Activated naive CD8-positive, alpha-beta T cell treated with anti-CD3 and anti-CD28 coated beads, Interleukin-2, amount 50 U/mL, for 24 hours (primary cell): Measurements from ENCODE around the gene SLC25A53.
A peak's percentile ranks its signal among the peaks of the same experiment; 100 is the strongest.

Experiments used
- ATAC-seq: fragments of 150-1000 bp; cut with Tn5 transposase; one replicate; pipeline ENCODE4 v1.10.0; 2021
- DNase-seq: peaks from one replicate; pipeline ENCODE4 v3.0.0; 2021
- H3K27ac Mint-ChIP-seq: one replicate; pipeline ENCODE4 v1.8.0; 2021; ENCODE audit warnings: mild to moderate bottlenecking, mixed read lengths
- H3K27me3 Mint-ChIP-seq: one replicate; pipeline ENCODE4 v1.8.0; 2021; ENCODE audit warnings: mixed read lengths
- H3K36me3 Mint-ChIP-seq: one replicate; pipeline ENCODE4 v1.8.0; 2021; ENCODE audit warnings: low read depth, mixed read lengths
- H3K4me1 Mint-ChIP-seq: one replicate; pipeline ENCODE4 v1.8.0; 2021; ENCODE audit warnings: mixed read lengths
- H3K4me3 Mint-ChIP-seq: one replicate; pipeline ENCODE4 v1.8.0; 2021; ENCODE audit warnings: mild to moderate bottlenecking, moderate library complexity, mixed read lengths
- H3K9me3 Mint-ChIP-seq: one replicate; pipeline ENCODE4 v1.8.0; 2021; ENCODE audit warnings: mixed read lengths

The SLC25A53 gene

GRCh38 chrX:104151037-104151436, 5.8 kb downstream of the SLC25A53 start:
- H3K9me3 Mint-ChIP-seq = no peaks in the 10 kb centered on the region
- DNase-seq (no peak), ATAC-seq (no peak)
- H3K27me3 Mint-ChIP-seq = no peaks in the 10 kb centered on the region
- no peak overlapping the region for H3K4me3 Mint-ChIP-seq
- H3K36me3 Mint-ChIP-seq = peaks cover 3% of the 10 kb centered on the region
- peaks cover 9% of the 10 kb centered on the region for H3K4me1 Mint-ChIP-seq
- no peak overlapping the region for H3K27ac Mint-ChIP-seq

DNA sequence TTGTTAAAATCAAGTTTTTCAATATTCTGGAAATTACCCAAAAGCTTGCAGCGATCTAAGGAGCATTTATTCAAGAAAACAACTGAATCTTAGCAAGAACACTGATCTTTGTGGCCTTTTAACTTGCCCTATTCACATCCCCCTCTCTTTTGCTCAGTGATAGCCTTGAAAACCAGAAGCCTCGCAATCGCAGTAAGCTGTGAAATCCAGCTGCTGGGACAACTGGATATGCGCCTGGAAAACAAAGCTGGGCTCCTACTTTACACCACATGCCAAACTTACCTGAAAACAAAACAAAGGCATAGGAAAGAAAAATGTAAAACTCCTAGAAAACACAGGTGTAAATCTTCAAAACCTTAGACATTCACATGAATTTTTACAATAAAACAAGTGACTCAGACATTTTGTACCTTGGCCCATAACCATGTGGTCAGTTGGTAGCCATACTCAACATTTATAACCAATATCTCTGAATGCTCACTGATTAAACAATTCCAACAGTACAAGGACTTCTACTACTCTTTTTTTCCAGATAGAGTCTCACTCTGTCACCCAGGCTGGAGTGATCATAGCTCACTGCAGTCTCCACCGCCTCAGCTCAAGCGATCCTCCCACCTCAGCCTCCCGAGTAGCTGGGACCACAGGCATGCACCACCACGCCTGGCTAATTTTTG, 15.6 kb downstream of the SLC25A53 start:
- Mint-ChIP-seq H3K9me3 (no peaks in the 10 kb centered on the region), H3K27ac (no peak overlapping the region), H3K4me3 (no peak overlapping the region), H3K36me3 (no peaks in the 10 kb centered on the region), H3K4me1 (peaks cover 25% of the 10 kb centered on the region), H3K27me3 (no peaks in the 10 kb centered on the region)
- ATAC-seq (no peak), DNase-seq (no peak)

- Mint-ChIP-seq H3K9me3 (no peaks in the 10 kb centered on the region), H3K27ac (no peak overlapping the region), H3K4me1 (peaks cover 34% of the 10 kb centered on the region), H3K4me3 (no peak overlapping the region), H3K27me3 (no peaks in the 10 kb centered on the region), H3K36me3 (no peaks in the 10 kb centered on the region)
- no peak for DNase-seq
- ATAC-seq = no peak
Observed at GRCh38 chrX:104137496-104137895, 19.3 kb downstream of the SLC25A53 start.

DNA sequence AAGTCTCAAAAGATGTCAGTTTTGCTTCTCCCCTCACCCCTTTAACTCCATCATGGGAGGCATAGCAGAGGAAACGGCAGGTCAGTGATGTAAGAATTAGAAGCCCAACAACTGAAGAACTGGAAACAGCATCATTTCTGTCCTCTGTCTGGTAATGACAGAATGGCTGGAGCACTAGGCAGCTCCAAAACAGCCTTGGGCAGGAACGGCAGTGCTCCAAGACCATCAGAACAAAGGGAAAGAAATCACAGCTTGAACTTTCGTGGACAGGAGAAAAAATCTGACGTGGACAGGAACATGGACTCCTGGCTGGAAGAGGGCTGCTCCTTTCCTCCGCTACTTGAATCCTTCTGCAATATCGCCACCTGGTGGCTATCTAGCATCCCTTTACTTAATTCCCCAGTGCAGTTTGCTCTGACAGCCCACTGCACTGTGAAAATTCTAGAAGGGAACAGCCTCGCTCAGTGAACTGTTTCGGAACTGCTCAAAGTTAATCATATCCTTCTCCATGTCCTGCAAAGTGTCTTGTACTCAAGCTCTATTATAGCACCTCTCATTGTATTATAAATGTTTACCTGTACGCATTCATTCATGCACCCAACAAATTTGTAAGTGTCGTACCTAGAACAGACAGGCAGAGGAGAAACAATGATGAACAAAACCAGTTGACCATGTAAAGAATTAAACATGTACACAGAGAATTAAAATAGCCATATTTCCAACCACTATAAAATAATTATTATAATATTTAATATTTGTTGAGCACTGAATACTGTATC, 20.4 kb downstream of the SLC25A53 start:
- H3K4me3 Mint-ChIP-seq = no peak overlapping the region
- H3K9me3 Mint-ChIP-seq = no peaks in the 10 kb centered on the region
- H3K4me1 Mint-ChIP-seq = peaks cover 29% of the 10 kb centered on the region
- ATAC-seq (peak; percentile 67), DNase-seq (peak; percentile 49)
- H3K27ac Mint-ChIP-seq = no peak overlapping the region
- H3K27me3 Mint-ChIP-seq = no peaks in the 10 kb centered on the region
- no peaks in the 10 kb centered on the region for H3K36me3 Mint-ChIP-seq

GRCh38 chrX:104135677-104136076, 21.1 kb downstream of the SLC25A53 start:
- peaks cover 29% of the 10 kb centered on the region for H3K4me1 Mint-ChIP-seq
- no peaks in the 10 kb centered on the region for H3K27me3 Mint-ChIP-seq
- no peaks in the 10 kb centered on the region for H3K36me3 Mint-ChIP-seq
- no peak for ATAC-seq
- peak overlapping the region; percentile 73 for H3K27ac Mint-ChIP-seq
- H3K9me3 Mint-ChIP-seq = no peaks in the 10 kb centered on the region
- H3K4me3 Mint-ChIP-seq = no peak overlapping the region
- no peak for DNase-seq

GRCh38 chrX:104134583-104135261, 22.1 kb downstream of the SLC25A53 start:
- Mint-ChIP-seq H3K4me1 (peaks cover 29% of the 10 kb centered on the region), H3K9me3 (no peaks in the 10 kb centered on the region), H3K4me3 (peak overlapping the region; percentile 40), H3K36me3 (peaks cover 3% of the 10 kb centered on the region), H3K27ac (peak overlapping the region; percentile 73), H3K27me3 (no peaks in the 10 kb centered on the region)
- peak; percentile 65 for ATAC-seq
- DNase-seq = no peak

- DNase-seq (no peak), ATAC-seq (no peak)
- no peaks in the 10 kb centered on the region for H3K9me3 Mint-ChIP-seq
- peaks cover 38% of the 10 kb centered on the region for H3K4me1 Mint-ChIP-seq
- H3K27me3 Mint-ChIP-seq = no peaks in the 10 kb centered on the region
- H3K36me3 Mint-ChIP-seq = peaks cover 8% of the 10 kb centered on the region
- no peak overlapping the region for H3K27ac Mint-ChIP-seq
- no peak overlapping the region for H3K4me3 Mint-ChIP-seq
Observed at GRCh38 chrX:104130808-104131207, 26.0 kb downstream of the SLC25A53 start.

- DNase-seq (no peak), ATAC-seq (no peak)
- Mint-ChIP-seq H3K27ac (no peak overlapping the region), H3K4me1 (peaks cover 45% of the 10 kb centered on the region), H3K27me3 (no peaks in the 10 kb centered on the region), H3K36me3 (peaks cover 10% of the 10 kb centered on the region), H3K9me3 (no peaks in the 10 kb centered on the region), H3K4me3 (no peak overlapping the region)
Observed at GRCh38 chrX:104126856-104127255, 30.0 kb downstream of the SLC25A53 start.

DNA sequence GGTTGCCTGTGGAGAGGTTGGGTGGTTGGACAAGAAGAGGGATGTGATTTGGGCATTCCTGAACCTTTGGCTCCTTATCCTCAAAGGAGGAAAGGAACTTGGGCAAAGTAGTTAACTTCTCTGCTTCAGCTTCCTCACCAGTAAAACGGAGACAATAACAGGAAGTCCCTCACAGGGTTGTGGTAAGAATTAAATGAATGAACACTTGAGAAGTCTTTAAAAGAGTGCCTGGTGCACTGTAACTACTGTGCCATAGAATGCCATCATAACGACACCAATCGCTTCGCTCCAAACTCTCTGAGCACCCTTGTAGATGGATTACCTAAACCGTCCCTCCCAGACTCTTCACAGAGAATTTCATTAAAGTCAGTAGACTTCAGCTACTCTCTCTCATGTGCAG, 34.0 kb downstream of the SLC25A53 start:
- H3K4me3 Mint-ChIP-seq = peak overlapping the region; percentile 48
- ATAC-seq (peak; percentile 91), DNase-seq (no peak)
- H3K36me3 Mint-ChIP-seq = peaks cover 3% of the 10 kb centered on the region
- H3K9me3 Mint-ChIP-seq = no peaks in the 10 kb centered on the region
- peak overlapping the region; percentile 79 for H3K27ac Mint-ChIP-seq
- H3K4me1 Mint-ChIP-seq = peaks cover 72% of the 10 kb centered on the region
- H3K27me3 Mint-ChIP-seq = no peaks in the 10 kb centered on the region

DNA sequence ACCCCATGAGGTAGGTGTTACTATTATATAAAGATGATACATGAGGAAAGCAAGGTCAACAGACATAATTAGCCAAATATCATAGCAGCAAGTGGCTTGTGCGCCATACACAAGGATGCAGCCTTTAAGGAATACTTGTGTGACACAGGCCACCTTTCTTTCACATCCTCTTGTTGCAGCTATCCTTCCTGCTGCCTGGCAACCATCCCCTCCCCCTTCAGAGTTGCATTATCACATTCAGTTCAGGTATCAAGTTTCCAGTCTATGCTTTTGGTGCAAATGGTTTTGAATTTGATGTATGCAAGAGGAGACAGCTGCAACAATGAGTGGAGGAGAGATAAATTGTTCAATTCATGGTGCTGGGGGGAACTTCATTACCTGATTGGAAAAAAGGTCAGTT, 38.0 kb downstream of the SLC25A53 start:
- no peaks in the 10 kb centered on the region for H3K36me3 Mint-ChIP-seq
- DNase-seq = no peak
- no peaks in the 10 kb centered on the region for H3K27me3 Mint-ChIP-seq
- ATAC-seq = no peak
- peaks cover 59% of the 10 kb centered on the region for H3K4me1 Mint-ChIP-seq
- H3K9me3 Mint-ChIP-seq = no peaks in the 10 kb centered on the region
- H3K27ac Mint-ChIP-seq = no peak overlapping the region
- no peak overlapping the region for H3K4me3 Mint-ChIP-seq

DNA sequence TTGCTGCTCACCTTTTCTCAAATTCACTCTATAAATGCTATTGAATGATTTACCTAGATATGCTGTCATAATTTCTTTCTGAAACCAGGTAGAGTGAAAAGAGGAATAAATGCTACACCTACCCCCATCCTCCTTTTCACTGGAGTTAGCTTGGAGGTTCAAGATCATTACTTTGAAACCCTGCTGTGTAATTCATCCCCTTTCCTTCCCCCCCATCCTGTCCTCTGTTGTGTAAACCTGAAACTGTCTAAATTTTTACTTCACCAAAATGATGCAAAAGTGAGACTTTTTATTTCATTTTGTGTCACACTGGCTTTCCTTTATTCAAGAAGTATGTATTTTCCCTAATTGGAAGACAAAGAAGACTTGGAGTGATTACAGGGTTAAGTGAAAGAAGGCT, 39.0 kb downstream of the SLC25A53 start:
- peaks cover 55% of the 10 kb centered on the region for H3K4me1 Mint-ChIP-seq
- ATAC-seq = peak; percentile 45
- peak overlapping the region; percentile 74 for H3K27ac Mint-ChIP-seq

GRCh38 chrX:104113222-104113965, 43.4 kb downstream of the SLC25A53 start:
- H3K27ac Mint-ChIP-seq = peak overlapping the region; percentile 76

More for the DNA sequence above, 39.0 kb downstream of the SLC25A53 start:
- H3K36me3 Mint-ChIP-seq = no peaks in the 10 kb centered on the region
- no peak overlapping the region for H3K4me3 Mint-ChIP-seq
- no peaks in the 10 kb centered on the region for H3K27me3 Mint-ChIP-seq
- H3K9me3 Mint-ChIP-seq = no peaks in the 10 kb centered on the region
- DNase-seq = no peak

DNA sequence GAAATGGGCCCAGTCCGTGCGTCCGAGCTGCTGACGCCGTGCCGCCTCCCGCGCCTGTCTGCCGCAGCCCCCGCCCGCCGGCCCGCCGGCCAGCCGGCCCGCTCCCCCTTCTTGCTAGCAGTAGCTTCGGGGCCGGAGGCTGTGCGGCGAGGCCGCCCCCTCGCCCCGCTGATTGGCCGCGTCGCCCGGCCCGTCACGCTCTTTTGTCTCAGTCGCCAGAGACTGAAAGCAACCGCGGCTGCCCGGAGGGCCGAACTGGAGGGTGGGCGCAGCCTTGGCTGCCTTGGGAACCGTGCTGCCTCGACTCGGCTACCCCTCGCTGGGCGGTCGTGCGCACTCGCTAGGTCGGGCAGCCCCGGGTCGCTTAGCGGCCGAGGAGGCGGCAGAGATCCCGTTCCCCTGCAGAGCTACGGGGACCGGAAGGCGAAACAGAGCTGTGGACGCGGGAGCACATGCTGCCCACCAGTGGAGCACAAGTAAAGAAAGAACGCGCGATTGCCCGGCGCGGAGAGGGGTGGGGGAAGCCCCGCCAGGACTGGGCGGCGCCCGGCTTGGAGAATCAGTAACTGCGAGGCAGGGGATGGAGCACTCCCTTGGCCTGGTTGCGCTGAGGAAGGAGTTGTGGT, 44.4 kb downstream of the SLC25A53 start, which contains the start of gene ZCCHC18:
TSS of gene ZCCHC18 (plus strand) at position 198 of the 626 bp plus-strand sequence. CDS start 1,589 bp downstream, outside the sequence.
- Mint-ChIP-seq H3K4me1 (peaks cover 46% of the 10 kb centered on the region), H3K9me3 (no peaks in the 10 kb centered on the region), H3K27me3 (no peaks in the 10 kb centered on the region), H3K27ac (peak within 1 kb of the TSS; percentile 76), H3K36me3 (peaks cover 2% of the 10 kb centered on the region), H3K4me3 (peak within 1 kb of the TSS; percentile 83)
- DNase-seq (peak; percentile 48), ATAC-seq (peak; percentile 59)

More at GRCh38 chrX:104113222-104113965, 43.4 kb downstream of the SLC25A53 start:
- peak; percentile 54 for DNase-seq
- Mint-ChIP-seq H3K36me3 (peaks cover 2% of the 10 kb centered on the region), H3K4me1 (peaks cover 50% of the 10 kb centered on the region), H3K27me3 (no peaks in the 10 kb centered on the region), H3K9me3 (no peaks in the 10 kb centered on the region), H3K4me3 (peak overlapping the region; percentile 83)
- peak; percentile 38 for ATAC-seq
